ENCODE results near the gene KRTAP10-4. TPM values are rescaled to one million over a fixed set of nuclear protein-coding genes. Genes with fewer than 3 reads are reported as not detected.
"Not testable (repeated sequence)": the region's sequence is repeated elsewhere in the genome, so short reads cannot be mapped to it uniquely, and the experiment has no call there.

Gene KRTAP10-4
- total and polyA plus RNA-seq, 2 experiments from 2014 or later: 0.16 TPM; not detected in 1

GRCh38 chr21:44590311-44590721, 16.8 kb downstream of the KRTAP10-4 start:
- Histone ChIP-seq H3K4me1 (ENCODE audit: low read depth) (peaks cover 18% of the 10 kb centered on the region), H3K9me3 (ENCODE audit: low read depth) (no peaks in the 10 kb centered on the region), H3K27me3 (no peaks in the 10 kb centered on the region), H3K36me3 (no peaks in the 10 kb centered on the region), H3K27ac (no peak overlapping the region), H3K4me3 (no peak overlapping the region)
- DNase-seq (ENCODE audit: low read depth in 1 of 2, low spot score in 1 of 2): no peak
- TF ChIP-seq CTCF (IDR thresholded peaks at IDR 0.05; ENCODE audit: low read depth, low read length): no peak

- H3K27me3 ChIP-seq; H3K4me3 ChIP-seq; H3K27ac ChIP-seq; H3K9me3 ChIP-seq (ENCODE audit: low read depth); H3K36me3 ChIP-seq; DNase-seq (ENCODE audit: low read depth in 1 of 2, low spot score in 1 of 2): not testable (repeated sequence)
- H3K4me1 ChIP-seq (ENCODE audit: low read depth): peaks cover 18% of the 10 kb centered on the region
Observed at GRCh38 chr21:44590897-44591800, 17.6 kb downstream of the KRTAP10-4 start.

- H3K27ac ChIP-seq; H3K27me3 ChIP-seq; H3K36me3 ChIP-seq; DNase-seq (ENCODE audit: low read depth in 1 of 2, low spot score in 1 of 2); H3K9me3 ChIP-seq (ENCODE audit: low read depth); H3K4me3 ChIP-seq: not testable (repeated sequence)
- H3K4me1 ChIP-seq (ENCODE audit: low read depth): peaks cover 18% of the 10 kb centered on the region
Observed at GRCh38 chr21:44591801-44592130, 18.2 kb downstream of the KRTAP10-4 start.

GRCh38 chr21:44592446-44593311, 19.1 kb downstream of the KRTAP10-4 start, which contains the start of gene KRTAP10-6:
KRTAP10-6 (minus strand) TSS chr21:44592505; CDS start chr21:44592484, 21 bp downstream.
- H3K4me1 ChIP-seq (ENCODE audit: low read depth): peaks cover 18% of the 10 kb centered on the region
- H3K27me3 ChIP-seq: no peaks in the 10 kb centered on the region
- H3K9me3 ChIP-seq (ENCODE audit: low read depth): no peaks in the 10 kb centered on the region
- DNase-seq (ENCODE audit: low read depth in 1 of 2, low spot score in 1 of 2): no peak
- TF ChIP-seq CTCF (IDR thresholded peaks at IDR 0.05; ENCODE audit: low read depth, low read length): no peak
- no peaks in the 10 kb centered on the region for H3K36me3 ChIP-seq
- H3K27ac ChIP-seq: peak within 1 kb of the TSS; percentile 64
- H3K4me3 ChIP-seq: no peak within 1 kb of the TSS

DNA sequence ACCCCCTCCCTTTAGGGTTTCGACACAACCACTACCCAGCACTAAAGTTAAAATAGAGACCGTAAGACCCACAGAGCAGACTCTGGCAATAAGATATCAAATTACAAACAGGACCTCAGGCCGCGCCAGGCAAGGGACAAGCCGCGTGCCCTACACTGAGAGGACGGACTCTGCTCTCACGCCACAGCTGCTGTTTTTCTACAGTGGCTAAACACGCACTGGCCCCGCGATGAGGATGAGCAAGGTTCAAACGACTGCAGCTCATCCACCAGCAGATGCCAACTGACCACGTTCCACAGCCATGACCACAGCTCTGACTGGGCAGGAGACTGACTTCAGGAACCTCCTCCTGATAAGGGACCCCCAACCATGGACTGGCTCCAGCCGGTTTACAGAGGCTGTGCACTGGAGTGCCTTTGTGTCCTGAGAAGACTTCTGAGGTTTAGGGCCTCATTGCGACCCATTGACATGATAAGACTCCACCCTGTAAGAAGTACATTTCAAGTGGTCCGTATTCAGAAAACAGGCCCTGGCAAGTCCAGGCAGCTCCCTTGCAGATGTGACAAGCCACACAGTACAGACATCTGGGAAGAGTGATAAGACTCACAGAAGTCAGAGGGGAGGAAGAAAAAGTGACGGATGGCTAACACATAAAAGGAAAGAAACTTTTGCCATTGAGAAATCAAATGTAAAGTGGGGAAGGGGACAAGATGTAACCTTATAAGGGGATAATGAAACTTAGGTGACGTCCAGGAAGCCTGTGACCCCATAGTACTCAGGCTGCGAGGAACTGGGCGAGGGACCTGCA, 20.3 kb downstream of the KRTAP10-4 start:
- Histone ChIP-seq H3K27me3 (no peaks in the 10 kb centered on the region), H3K9me3 (ENCODE audit: low read depth) (no peaks in the 10 kb centered on the region), H3K27ac (peak overlapping the region; percentile 64), H3K4me3 (no peak overlapping the region), H3K4me1 (ENCODE audit: low read depth) (peaks cover 18% of the 10 kb centered on the region), H3K36me3 (no peaks in the 10 kb centered on the region)
- no peak for TF ChIP-seq CTCF (IDR thresholded peaks at IDR 0.05; ENCODE audit: low read depth, low read length)
- DNase-seq (ENCODE audit: low read depth in 1 of 2, low spot score in 1 of 2): peak in 1 of 2 donors; percentile 40

DNA sequence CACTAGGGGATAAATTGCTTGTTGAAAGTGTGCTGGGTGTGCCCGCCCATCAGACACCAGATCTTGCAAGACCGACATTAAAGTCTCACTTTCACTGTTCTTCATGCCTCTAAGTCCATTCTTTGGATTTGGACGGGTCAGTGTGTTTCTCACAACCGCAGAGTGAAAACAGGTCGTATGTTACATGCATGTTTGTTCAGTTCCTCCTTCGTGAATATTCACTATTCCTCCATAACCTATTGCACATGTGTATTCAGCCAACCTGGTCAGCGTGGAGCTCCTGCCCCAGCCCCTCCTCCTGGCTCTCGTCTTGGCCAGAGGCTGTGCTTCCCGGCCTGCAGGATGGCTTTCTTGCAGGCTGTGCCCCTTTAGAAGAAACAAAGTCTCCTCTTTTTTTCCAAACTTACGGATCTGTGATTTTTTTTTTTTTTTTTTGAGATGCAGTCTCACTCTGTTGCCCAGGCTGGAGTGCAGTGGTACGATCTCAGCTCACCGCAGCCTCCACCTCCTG, 20.9 kb downstream of the KRTAP10-4 start:
- H3K9me3 ChIP-seq (ENCODE audit: low read depth): no peaks in the 10 kb centered on the region
- H3K4me1 ChIP-seq (ENCODE audit: low read depth): peaks cover 18% of the 10 kb centered on the region
- TF ChIP-seq CTCF (IDR thresholded peaks at IDR 0.05; ENCODE audit: low read depth, low read length): no peak
- no peaks in the 10 kb centered on the region for H3K27me3 ChIP-seq
- no peak overlapping the region for H3K4me3 ChIP-seq
- H3K36me3 ChIP-seq: no peaks in the 10 kb centered on the region
- DNase-seq (ENCODE audit: low read depth in 1 of 2, low spot score in 1 of 2): no peak
- peak overlapping the region; percentile 64 for H3K27ac ChIP-seq
